ENCODE results near the gene ARID1B.

GRCh38 chr6:157221049-157221816 lies 444.1 kb downstream of the ARID1B start:
- TF ChIP-seq CTCF (conservative IDR thresholded peaks at IDR 0.05): no peak
- no peak for TF ChIP-seq EZH2 (IDR thresholded peaks at IDR 0.05; ENCODE audit: low read depth)

Measured in PC-9 (cell line).